ENCODE data around the gene CNOT6L. TPM values are rescaled to one million over a fixed set of nuclear protein-coding genes. Genes with fewer than 3 reads are reported as not detected.

Gene CNOT6L
- total and polyA plus RNA-seq, 2 donors from 2014 or later: 5.8 to 73.3 TPM

DNA sequence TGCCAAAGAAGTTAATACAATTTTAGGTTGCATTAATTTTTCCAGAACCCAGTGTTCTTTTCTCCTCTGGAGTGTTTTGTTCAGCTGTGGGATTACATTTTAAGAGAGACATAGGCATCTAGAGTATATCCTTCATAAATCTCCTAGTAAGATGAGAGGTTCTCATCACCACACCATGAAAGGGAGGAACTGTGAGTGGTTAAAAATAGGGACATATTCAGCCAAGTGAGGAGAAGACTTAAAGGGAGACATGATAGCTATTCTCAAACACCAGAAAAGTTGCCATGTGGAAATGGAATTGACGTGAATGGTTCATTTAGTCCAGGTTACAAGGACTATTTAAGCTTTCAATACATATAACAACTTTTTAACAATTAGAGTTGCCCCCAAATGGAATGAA is 37.0 kb upstream of the CNOT6L start:
- no peak overlapping the region for H3K9ac ChIP-seq (ENCODE audit: low read length in 3 of 3)
- intact Hi-C loops (cut with DNase I): no loop called here
- FAIRE-seq (no peak), DNase-seq (no peak)
- no peaks in the 10 kb centered on the region for H3K9me3 ChIP-seq (ENCODE audit: control insufficient read depth in 2 of 3, insufficient read depth in 1 of 3, low read length in 3 of 3)
- H3K4me1 ChIP-seq (ENCODE audit: control insufficient read depth in 2 of 3, insufficient read depth in 2 of 3, low read depth in 1 of 3, low read length in 3 of 3): no peaks in the 10 kb centered on the region
- H3K27me3 ChIP-seq (ENCODE audit: control insufficient read depth, insufficient read depth, low read length): no peaks in the 10 kb centered on the region
- H3K4me3 ChIP-seq (ENCODE audit: low read length in 3 of 3): no peak overlapping the region
- H3K36me3 ChIP-seq (ENCODE audit: control insufficient read depth in 2 of 3, insufficient read depth in 3 of 3, low read length in 3 of 3): no peaks in the 10 kb centered on the region
- H3K27ac ChIP-seq (ENCODE audit: low read depth in 2 of 2, low read length in 2 of 2): no peak overlapping the region
- TF ChIP-seq, protein P1, sequence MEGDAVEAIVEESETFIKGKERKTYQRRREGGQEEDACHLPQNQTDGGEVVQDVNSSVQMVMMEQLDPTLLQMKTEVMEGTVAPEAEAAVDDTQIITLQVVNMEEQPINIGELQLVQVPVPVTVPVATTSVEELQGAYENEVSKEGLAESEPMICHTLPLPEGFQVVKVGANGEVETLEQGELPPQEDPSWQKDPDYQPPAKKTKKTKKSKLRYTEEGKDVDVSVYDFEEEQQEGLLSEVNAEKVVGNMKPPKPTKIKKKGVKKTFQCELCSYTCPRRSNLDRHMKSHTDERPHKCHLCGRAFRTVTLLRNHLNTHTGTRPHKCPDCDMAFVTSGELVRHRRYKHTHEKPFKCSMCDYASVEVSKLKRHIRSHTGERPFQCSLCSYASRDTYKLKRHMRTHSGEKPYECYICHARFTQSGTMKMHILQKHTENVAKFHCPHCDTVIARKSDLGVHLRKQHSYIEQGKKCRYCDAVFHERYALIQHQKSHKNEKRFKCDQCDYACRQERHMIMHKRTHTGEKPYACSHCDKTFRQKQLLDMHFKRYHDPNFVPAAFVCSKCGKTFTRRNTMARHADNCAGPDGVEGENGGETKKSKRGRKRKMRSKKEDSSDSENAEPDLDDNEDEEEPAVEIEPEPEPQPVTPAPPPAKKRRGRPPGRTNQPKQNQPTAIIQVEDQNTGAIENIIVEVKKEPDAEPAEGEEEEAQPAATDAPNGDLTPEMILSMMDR (IDR thresholded peaks at IDR 0.05; ENCODE audit: borderline replicate concordance, extremely low read depth, insufficient read depth): no peak

DNA sequence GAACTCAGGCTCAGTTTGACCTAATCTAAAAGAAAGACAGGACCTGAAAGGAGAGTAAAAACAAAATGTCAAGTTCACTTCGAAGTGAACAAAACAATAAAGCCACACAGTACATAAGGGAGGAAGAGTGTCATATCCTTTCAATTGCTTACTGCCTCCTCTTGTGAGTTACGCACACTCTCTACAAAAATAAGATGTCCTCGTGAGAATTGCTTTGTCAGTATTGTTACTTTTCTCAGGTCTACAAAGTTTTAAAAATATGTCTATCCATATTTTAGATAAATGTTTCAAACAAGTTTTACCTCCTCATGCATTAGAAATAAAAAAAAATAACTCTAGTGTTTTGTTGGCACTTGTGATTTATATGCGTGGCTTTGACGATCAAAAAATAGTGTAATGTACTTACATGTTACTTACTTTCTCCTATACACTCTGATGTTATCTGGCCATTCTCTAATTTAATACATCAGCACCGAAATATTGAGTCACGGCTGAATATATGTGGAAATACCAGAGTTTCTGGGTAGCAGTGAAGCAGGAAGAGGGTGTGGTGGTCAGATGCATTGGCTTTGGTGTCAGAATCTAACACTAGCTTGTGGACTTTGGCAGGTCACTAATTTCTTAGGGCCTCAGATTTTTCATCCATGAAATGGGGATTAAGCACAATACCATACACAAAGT is 35.4 kb upstream of the CNOT6L start:
- FAIRE-seq (no peak), DNase-seq (peak in 1 of 5 donors; percentile 15)
- Histone ChIP-seq H3K9me3 (ENCODE audit: control insufficient read depth in 2 of 3, insufficient read depth in 1 of 3, low read length in 3 of 3) (no peaks in the 10 kb centered on the region), H3K4me1 (ENCODE audit: control insufficient read depth in 2 of 3, insufficient read depth in 2 of 3, low read depth in 1 of 3, low read length in 3 of 3) (no peaks in the 10 kb centered on the region), H3K27ac (ENCODE audit: low read depth in 2 of 2, low read length in 2 of 2) (peak overlapping the region; percentile 26 to 69), H3K27me3 (ENCODE audit: control insufficient read depth, insufficient read depth, low read length) (no peaks in the 10 kb centered on the region), H3K4me3 (ENCODE audit: low read length in 3 of 3) (peak overlapping the region in 1 of 3 donors; percentile 9), H3K9ac (ENCODE audit: low read length in 3 of 3) (no peak overlapping the region), H3K36me3 (ENCODE audit: control insufficient read depth in 2 of 3, insufficient read depth in 3 of 3, low read length in 3 of 3) (no peaks in the 10 kb centered on the region)
- TF ChIP-seq, protein P1 (IDR thresholded peaks at IDR 0.05; ENCODE audit: borderline replicate concordance, extremely low read depth, insufficient read depth): no peak
- intact Hi-C loops (cut with DNase I): no loop called here

DNA sequence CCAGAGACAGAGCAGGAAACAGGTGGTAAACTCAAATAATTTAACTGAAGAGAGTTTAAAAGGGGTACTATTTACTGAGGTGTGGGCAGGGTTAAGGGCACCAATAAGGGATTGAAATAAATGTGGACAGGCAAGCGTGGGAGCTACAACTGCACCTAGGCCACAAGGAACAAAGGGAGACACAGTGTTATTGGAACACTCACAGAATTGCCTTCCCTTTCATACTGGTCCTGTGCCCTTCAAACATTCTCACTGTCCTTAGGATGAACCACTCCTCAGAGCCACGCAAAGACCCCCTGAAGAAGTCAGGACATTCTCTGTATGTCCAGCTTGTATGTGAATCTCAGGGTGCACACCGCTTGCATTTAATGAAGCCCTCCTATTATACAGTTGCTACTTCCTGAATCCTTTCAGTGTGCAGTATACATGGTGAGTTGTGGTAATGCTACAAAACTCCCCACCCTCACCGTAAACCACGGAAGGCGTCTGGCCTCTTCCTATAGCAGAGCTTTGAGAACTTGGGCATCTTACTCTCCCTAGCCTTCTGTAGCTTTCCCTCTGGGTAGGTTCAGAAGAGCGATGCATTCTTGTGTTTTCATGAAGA is 33.8 kb upstream of the CNOT6L start:
- FAIRE-seq (no peak), DNase-seq (no peak)
- TF ChIP-seq, protein P1 (IDR thresholded peaks at IDR 0.05; ENCODE audit: borderline replicate concordance, extremely low read depth, insufficient read depth): no peak
- no peaks in the 10 kb centered on the region for H3K9me3 ChIP-seq (ENCODE audit: control insufficient read depth in 2 of 3, insufficient read depth in 1 of 3, low read length in 3 of 3)
- no peak overlapping the region for H3K9ac ChIP-seq (ENCODE audit: low read length in 3 of 3)
- intact Hi-C loops (cut with DNase I): no loop called here
- H3K4me1 ChIP-seq (ENCODE audit: control insufficient read depth in 2 of 3, insufficient read depth in 2 of 3, low read depth in 1 of 3, low read length in 3 of 3): no peaks in the 10 kb centered on the region
- no peak overlapping the region for H3K27ac ChIP-seq (ENCODE audit: low read depth in 2 of 2, low read length in 2 of 2)
- no peaks in the 10 kb centered on the region for H3K27me3 ChIP-seq (ENCODE audit: control insufficient read depth, insufficient read depth, low read length)
- H3K4me3 ChIP-seq (ENCODE audit: low read length in 3 of 3): no peak overlapping the region
- no peaks in the 10 kb centered on the region for H3K36me3 ChIP-seq (ENCODE audit: control insufficient read depth in 2 of 3, insufficient read depth in 3 of 3, low read length in 3 of 3)
